GM12878 (cell line): Measurements from ENCODE around the gene EP400. TPM values are rescaled to one million over a fixed set of nuclear protein-coding genes. Genes with fewer than 3 reads are reported as not detected.

Source experiments
- ATAC-seq: fragments of 200-7000 bp; cut with Tn5 transposase; 3 replicates; pipeline ENCODE4 v1.9.1; 2020; ENCODE audit warnings: mild to moderate bottlenecking, moderate library complexity
- BruUV-seq: library from RNA; stranded (reverse); fragments of 400-500 nt; replicated peaks from 2 replicates; lab custom pipeline; 2021; lab: Mats Ljungman, UMichigan
- CTCF ChIA-PET: fragments of 300-600 bp; sonication (Branson Sonifier 250); formaldehyde crosslinking; extraction: SDS; loops from one replicate; lab custom pipeline; 2021; ENCODE audit warnings: inconsistent platforms; lab: Yijun Ruan, JAX
- POLR2A ChIA-PET: fragments of 350-600 bp; formaldehyde crosslinking; extraction: SDS; loops from one replicate; lab custom pipeline; 2021; ENCODE audit warnings: inconsistent platforms; lab: Charles Lee
- RAD21 ChIA-PET: fragments of 300-600 bp; sonication (Branson Sonifier 250); formaldehyde crosslinking; loops from one replicate; lab custom pipeline; 2023; ENCODE audit warnings: antibody characterized with exemption; ENCODE audit not compliant: unreplicated experiment; lab: Charles Lee
- SMC1A ChIA-PET: fragments of 300-600 bp; sonication (Branson Sonifier 250); formaldehyde crosslinking; loops from one replicate; lab custom pipeline; 2023; ENCODE audit not compliant: unreplicated experiment, uncharacterized antibody; lab: Charles Lee
- DNase-seq: peaks from one replicate; pipeline ENCODE4 v3.0.0-alpha.2; 2011; ENCODE audit warnings: low read depth, low spot score
- FAIRE-seq: peaks from 3 replicates; lab custom pipeline; 2011; peaks lifted over from hg19 to GRCh38; lab: Jason Lieb, UNC
- H2AFZ ChIP-seq: 2 replicates; pipeline ENCODE4 v1.6.0; 2011; ENCODE audit warnings: low read depth, low read length, control low read depth; ENCODE audit not compliant: control insufficient read depth
- H3K27ac ChIP-seq: 2 replicates; pipeline ENCODE4 v1.5.1; 2011; ENCODE audit warnings: control low read depth; ENCODE audit not compliant: control insufficient read depth, insufficient read depth
- H3K27me3 ChIP-seq, 2 experiments: replicated peaks in 1 of 2; 2 replicates each; pipeline versions ENCODE4 v1.6.0 to v1.6.1; 2011; ENCODE audit warnings: low read length in 1 of 2; ENCODE audit not compliant: control insufficient read depth in 2 of 2, insufficient read depth in 2 of 2
- H3K36me3 ChIP-seq, 2 experiments: 2 replicates each; pipeline ENCODE4 v1.5.1; 2011; ENCODE audit warnings: low read length in 1 of 2; ENCODE audit not compliant: control insufficient read depth in 2 of 2, insufficient read depth in 2 of 2
- H3K4me1 ChIP-seq: 2 replicates; pipeline ENCODE4 v1.6.1; 2011; ENCODE audit warnings: mild to moderate bottlenecking, low read length, moderate library complexity, mixed read lengths; ENCODE audit not compliant: control insufficient read depth, insufficient read depth
- H3K4me2 ChIP-seq: 2 replicates; pipeline ENCODE4 v1.6.0; 2011; ENCODE audit warnings: control low read depth; ENCODE audit not compliant: control insufficient read depth, insufficient read depth
- H3K4me3 ChIP-seq: fragments of 200-600 bp; sonication (generic); 2 replicates; pipeline ENCODE4 v1.5.1; 2016
- H3K79me2 ChIP-seq: 2 replicates; pipeline ENCODE4 v1.6.0; 2011; ENCODE audit warnings: low read length; ENCODE audit not compliant: control insufficient read depth, insufficient read depth
- H3K9ac ChIP-seq: 2 replicates; pipeline ENCODE4 v1.8.0; 2011; ENCODE audit warnings: low read length, control low read depth, mixed read lengths; ENCODE audit not compliant: control insufficient read depth, insufficient read depth
- H3K9me3 ChIP-seq: replicated peaks from 3 replicates; pipeline ENCODE4 v1.5.1; 2011; ENCODE audit warnings: mild to moderate bottlenecking, low read length; ENCODE audit not compliant: control insufficient read depth, insufficient read depth
- H4K20me1 ChIP-seq: 2 replicates; pipeline ENCODE4 v1.6.0; 2011; ENCODE audit not compliant: control insufficient read depth, insufficient read depth
- BACH1 ChIP-seq: fragments of 450-650 bp; IDR thresholded peaks from 2 replicates; pipeline ENCODE4 v1.6.1; 2017; ENCODE audit warnings: mild to moderate bottlenecking, borderline replicate concordance
- BCLAF1 ChIP-seq: fragments of 450-650 bp; IDR thresholded peaks from 2 replicates; pipeline ENCODE4 v1.6.1; 2017; ENCODE audit warnings: antibody characterized with exemption, mild to moderate bottlenecking, moderate library complexity
- EGR1 ChIP-seq, 2 experiments: IDR thresholded peaks; 1 replicate in 1 of 2; 2 replicates in 1 of 2; pipeline ENCODE4 v1.6.1; 2011 to 2012; ENCODE audit warnings: low read depth in 2 of 2, low read length in 2 of 2, borderline replicate concordance in 1 of 2, mild to moderate bottlenecking in 1 of 2, moderate library complexity in 1 of 2
- IRF4 ChIP-seq: IDR thresholded peaks from 2 replicates; pipeline ENCODE4 v1.6.1; 2011; ENCODE audit warnings: low read depth, low read length
- LARP7 ChIP-seq: fragments of 450-650 bp; IDR thresholded peaks from 2 replicates; pipeline ENCODE4 v1.6.1; 2017; ENCODE audit warnings: mild to moderate bottlenecking
- MEF2B ChIP-seq: fragments of 450-650 bp; IDR thresholded peaks from 2 replicates; pipeline ENCODE4 v1.6.1; 2018; ENCODE audit warnings: mild to moderate bottlenecking, moderate library complexity; ENCODE audit not compliant: partially characterized antibody, poor library complexity, severe bottlenecking
- NFXL1 ChIP-seq: fragments of 450-650 bp; IDR thresholded peaks from 2 replicates; pipeline ENCODE4 v1.6.1; 2017; ENCODE audit warnings: antibody characterized with exemption, mild to moderate bottlenecking, borderline replicate concordance
- NFYA ChIP-seq: IDR thresholded peaks from 2 replicates; pipeline ENCODE4 v1.6.1; 2011; ENCODE audit warnings: low read depth, mild to moderate bottlenecking, low read length, improper control_type of control experiment, borderline replicate concordance
- RELB ChIP-seq: fragments of 450-650 bp; IDR thresholded peaks from 2 replicates; pipeline ENCODE4 v1.6.1; 2017; ENCODE audit warnings: low read depth, mild to moderate bottlenecking, moderate library complexity
- SMAD1 ChIP-seq: fragments of 450-650 bp; IDR thresholded peaks from 2 replicates; pipeline ENCODE4 v1.6.1; 2018; ENCODE audit warnings: mild to moderate bottlenecking, low read depth; ENCODE audit not compliant: partially characterized antibody
- WGBS: methylation state at CpG from one replicate; pipeline ENCODE4 v1.1.6; 2016; ENCODE audit warnings: low lambda C conversion rate; ENCODE audit not compliant: insufficient replicate concordance, insufficient coverage; ENCODE audit errors: missing lambda C conversion rate; 5-methylcytosine and 5-hydroxymethylcytosine counted together
- in situ Hi-C: fragments of 300-500 bp; cut with MboI; formaldehyde crosslinking; loops from 9 replicates; pipeline ENCODE4 v1.14.3; 2018; ENCODE audit warnings: mixed read lengths
- intact Hi-C: fragments of 100-400 bp; cut with micrococcal nuclease; formaldehyde crosslinking; loops from one replicate; pipeline ENCODE4 v1.14.2; 2022; ENCODE audit not compliant: unreplicated experiment
- polyA plus RNA-seq, 11 experiments: library from polyadenylated mRNA; depleted of rRNA in 4 of 11; unstranded in 6 of 11; stranded (reverse) in 5 of 11; fragments of >200 nt; fragmentation: Nextera tagmentation in 4 of 11; fragmentation: Illumina TruSeq in 1 of 11; extraction: Ambion mirVana in 4 of 11; extraction: Trizol in 1 of 11; gene quantifications; 1 replicate in 1 of 11; 2 replicates in 10 of 11; pipeline versions ENCODE4 v1.2.1 to v1.2.3, GENCODE V29; 2011 to 2016; ENCODE audit warnings: inconsistent platforms in 2 of 11, missing spikeins in 2 of 11, low read depth in 1 of 11
- total RNA-seq, 4 experiments: library from RNA; depleted of rRNA in 3 of 4; stranded (reverse); fragments of >200 nt in 3 of 4; fragmentation: Illumina TruSeq in 1 of 4; extraction: Trizol in 1 of 4; gene quantifications; 2 replicates each; pipeline versions ENCODE4 v1.2.1 to v1.2.3, GENCODE V29; 2013 to 2021
- TF ChIP-seq, protein P1 (sequence below): fragments of 450-650 bp; IDR thresholded peaks from 2 replicates; pipeline ENCODE4 v1.6.1; 2017; ENCODE audit warnings: mild to moderate bottlenecking

Gene EP400
- total and polyA plus RNA-seq, 10 of the 15 experiments (the other 5 are each of a cell fraction or from before 2014, with no cell fraction given), result 3.8 to 44.2 (median 8.4) TPM

DNA sequence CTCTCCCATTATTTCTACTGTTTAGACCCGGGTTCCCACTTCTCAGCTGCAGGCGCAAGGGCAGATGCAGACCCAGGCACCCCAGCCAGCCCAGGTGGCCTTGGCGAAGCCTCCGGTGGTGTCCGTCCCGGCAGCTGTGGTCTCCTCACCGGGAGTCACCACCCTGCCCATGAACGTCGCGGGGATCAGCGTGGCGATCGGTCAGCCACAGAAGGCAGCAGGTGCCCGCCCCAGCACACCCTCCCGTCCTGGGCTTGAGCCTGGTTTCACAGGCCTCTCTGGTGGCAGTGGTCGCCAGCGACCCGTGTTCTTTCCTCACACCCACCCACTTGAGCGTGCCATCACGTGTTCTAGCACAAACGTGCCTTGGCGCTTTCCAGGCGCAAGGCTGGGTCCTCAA is 117.0 kb downstream of the EP400 start (continued):
- TF ChIP-seq BCLAF1 (no peak), BACH1 (no peak)

- ATAC-seq (no peak), DNase-seq (no peak), FAIRE-seq (no peak)
- Histone ChIP-seq H3K4me1 (peaks cover 50% of the 10 kb centered on the region), H3K27ac (no peak overlapping the region), H3K36me3 (peaks cover 17 to 26% of the 10 kb centered on the region in 2 experiments), H3K4me2 (no peak overlapping the region), H3K9me3 (no peaks in the 10 kb centered on the region), H3K9ac (no peak overlapping the region), H4K20me1 (no peaks in the 10 kb centered on the region), H3K27me3 (no peaks in the 10 kb centered on the region), H2AFZ (no peak overlapping the region), H3K79me2 (no peaks in the 10 kb centered on the region), H3K4me3 (no peak overlapping the region)
- 96% methylated on average over 7 of the region's 7 CpGs for WGBS
- RAD21 ChIA-PET, result no interaction called here
- no TSS peak for BruUV-seq
- TF ChIP-seq NFXL1 (no peak), MEF2B (no peak), LARP7 (no peak), SMAD1 (no peak), IRF4 (no peak), NFYA (no peak), BCLAF1 (no peak), EGR1 (IDR thresholded peaks at IDR 0.05; ENCODE audit: borderline replicate concordance in 1 of 2, low read depth in 2 of 2, low read length in 2 of 2) (no peak), RELB (no peak)
- TF ChIP-seq, protein P1, sequence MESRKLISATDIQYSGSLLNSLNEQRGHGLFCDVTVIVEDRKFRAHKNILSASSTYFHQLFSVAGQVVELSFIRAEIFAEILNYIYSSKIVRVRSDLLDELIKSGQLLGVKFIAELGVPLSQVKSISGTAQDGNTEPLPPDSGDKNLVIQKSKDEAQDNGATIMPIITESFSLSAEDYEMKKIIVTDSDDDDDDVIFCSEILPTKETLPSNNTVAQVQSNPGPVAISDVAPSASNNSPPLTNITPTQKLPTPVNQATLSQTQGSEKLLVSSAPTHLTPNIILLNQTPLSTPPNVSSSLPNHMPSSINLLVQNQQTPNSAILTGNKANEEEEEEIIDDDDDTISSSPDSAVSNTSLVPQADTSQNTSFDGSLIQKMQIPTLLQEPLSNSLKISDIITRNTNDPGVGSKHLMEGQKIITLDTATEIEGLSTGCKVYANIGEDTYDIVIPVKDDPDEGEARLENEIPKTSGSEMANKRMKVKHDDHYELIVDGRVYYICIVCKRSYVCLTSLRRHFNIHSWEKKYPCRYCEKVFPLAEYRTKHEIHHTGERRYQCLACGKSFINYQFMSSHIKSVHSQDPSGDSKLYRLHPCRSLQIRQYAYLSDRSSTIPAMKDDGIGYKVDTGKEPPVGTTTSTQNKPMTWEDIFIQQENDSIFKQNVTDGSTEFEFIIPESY, result no peak
- intact Hi-C loops (no loop called here), in situ Hi-C loops (no loop called here)
- POLR2A ChIA-PET, result no interaction called here
- CTCF ChIA-PET, result interaction anchor here (1.0 to 1.2 kb wide), 2 partner anchors 10 to 20 kb away, joined by 3 read pairs; no protein-coding TSS in a partner anchor
- SMC1A ChIA-PET, result no interaction called here
Observed at GRCh38 chr12:132067182-132067581, 117.4 kb downstream of the EP400 start.
